ENCODE measurements around the gene LMOD1.
"Not testable (repeated sequence)": the region's sequence is repeated elsewhere in the genome, so short reads cannot be mapped to it uniquely, and the experiment has no call there.

The LMOD1 gene

GRCh38 chr1:201859424-201859823 lies 86.9 kb downstream of the LMOD1 start:
- no peak for DNase-seq (ENCODE audit: low spot score)

GRCh38 chr1:201856722-201857121 lies 89.6 kb downstream of the LMOD1 start:
- not testable (repeated sequence) for DNase-seq (ENCODE audit: low spot score)

GRCh38 chr1:201851949-201852348 lies 94.4 kb downstream of the LMOD1 start:
- no peak for DNase-seq (ENCODE audit: low spot score)

- DNase-seq (ENCODE audit: low spot score), result no peak
Measured at GRCh38 chr1:201850053-201850397, 96.3 kb downstream of the LMOD1 start.

GRCh38 chr1:201849372-201850052 lies 96.8 kb downstream of the LMOD1 start:
- DNase-seq (ENCODE audit: low spot score), result no peak

- DNase-seq (ENCODE audit: low spot score), result no peak
Measured at GRCh38 chr1:201848230-201848629, 98.1 kb downstream of the LMOD1 start.

- no peak for DNase-seq (ENCODE audit: low spot score)
Measured at GRCh38 chr1:201847150-201847549, 99.2 kb downstream of the LMOD1 start.
